ENCODE measurements around the gene ABHD10.

Gene ABHD10

DNA sequence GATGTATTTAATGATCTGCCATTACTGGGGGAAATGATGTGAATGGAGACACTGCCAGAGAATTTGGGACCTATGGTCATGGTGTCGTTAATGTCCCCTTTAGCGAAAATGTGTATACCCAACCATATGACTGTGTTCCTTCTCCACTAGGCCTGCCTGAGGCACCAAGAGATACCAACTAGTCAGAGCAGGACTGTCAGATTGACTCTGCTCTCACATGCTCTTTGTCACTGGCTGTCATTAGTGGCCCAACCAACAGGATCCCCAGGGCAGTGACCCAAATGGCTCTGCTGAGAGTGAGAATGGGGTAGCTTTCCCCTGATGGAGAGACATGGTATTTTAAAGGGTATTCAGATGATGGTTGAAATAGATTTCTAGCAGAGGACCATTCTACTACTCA, 22.7 kb downstream of the ABHD10 start:
- DNase-seq (ENCODE audit: low read depth) = no peak

DNA sequence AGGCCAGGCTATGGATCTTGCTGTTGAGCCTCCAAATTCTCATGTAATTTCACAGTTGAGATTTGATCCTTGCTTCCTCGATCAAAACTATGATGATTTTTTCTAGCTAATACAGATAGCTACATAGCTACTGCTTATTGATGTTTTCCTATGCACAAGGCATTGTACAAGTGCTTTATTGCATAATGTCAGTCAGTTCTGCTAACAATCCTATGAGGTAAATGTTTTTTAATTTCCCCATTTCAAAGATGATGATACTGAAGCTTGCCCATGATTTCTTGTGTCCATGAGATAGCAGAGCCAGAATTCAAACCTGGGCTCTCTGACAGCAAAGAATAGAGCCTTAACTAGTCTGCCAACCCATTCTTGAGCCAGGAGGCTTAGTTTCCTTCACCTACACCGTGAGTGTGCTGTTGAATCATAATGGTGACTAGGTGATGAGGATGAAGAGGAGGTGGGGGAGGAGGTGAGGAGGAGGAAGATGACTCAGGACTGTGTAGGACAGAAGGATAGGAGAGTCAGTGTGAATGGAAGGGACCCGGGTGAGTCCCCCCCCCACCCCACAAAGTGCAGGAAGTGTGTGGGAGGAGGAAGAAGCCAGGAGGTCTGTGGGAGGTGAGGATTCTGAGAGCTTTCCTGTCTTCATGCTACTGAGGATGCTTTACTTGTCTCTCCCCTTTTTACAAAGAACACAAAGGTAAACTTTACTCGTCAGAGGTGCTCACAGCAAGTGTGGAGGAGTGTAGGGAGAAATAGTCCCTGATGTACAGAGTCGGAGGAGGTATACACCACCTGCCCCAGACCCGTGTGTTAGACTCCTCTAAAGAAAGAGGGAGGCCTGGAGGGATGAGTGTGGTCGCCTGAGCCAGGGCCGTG, 23.5 kb downstream of the ABHD10 start:
- no peak for DNase-seq (ENCODE audit: low read depth)

DNA sequence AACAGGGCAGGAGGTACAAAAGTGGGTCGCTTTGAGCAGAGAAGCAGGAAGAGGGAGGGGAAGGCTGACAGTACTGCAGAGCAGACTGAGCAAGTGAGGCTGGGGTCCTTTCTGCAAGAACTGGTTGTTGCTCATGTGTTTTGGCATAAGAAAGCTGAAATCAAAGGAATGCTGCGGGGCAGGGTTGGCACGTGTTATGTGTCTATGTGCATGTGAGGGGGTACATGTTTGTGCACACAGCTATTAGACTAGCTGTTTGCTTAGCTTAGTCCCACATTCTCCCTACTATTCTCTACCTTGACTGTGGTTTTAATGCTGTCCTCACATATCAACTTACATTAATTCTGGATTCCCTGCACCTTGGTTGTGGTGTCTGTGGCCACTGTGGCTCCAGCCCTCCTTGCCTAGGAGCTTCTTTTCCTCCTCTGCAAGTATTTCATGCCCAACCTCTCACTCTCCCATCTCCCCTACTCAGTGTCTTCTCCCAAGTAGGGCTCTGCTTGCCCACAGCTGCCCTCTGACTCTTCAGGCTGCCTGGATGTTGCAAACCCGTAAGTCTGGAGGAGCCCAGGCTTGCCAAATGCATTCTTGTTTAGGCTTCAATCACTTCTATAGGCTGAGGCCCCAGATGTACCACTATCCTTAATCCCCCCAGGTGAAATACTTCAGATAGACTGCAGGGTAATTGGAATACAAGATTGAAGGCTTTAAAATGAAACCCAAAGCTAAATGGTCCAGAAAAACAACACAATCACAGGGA, 24.7 kb downstream of the ABHD10 start:
- DNase-seq (ENCODE audit: low read depth) = no peak

DNA sequence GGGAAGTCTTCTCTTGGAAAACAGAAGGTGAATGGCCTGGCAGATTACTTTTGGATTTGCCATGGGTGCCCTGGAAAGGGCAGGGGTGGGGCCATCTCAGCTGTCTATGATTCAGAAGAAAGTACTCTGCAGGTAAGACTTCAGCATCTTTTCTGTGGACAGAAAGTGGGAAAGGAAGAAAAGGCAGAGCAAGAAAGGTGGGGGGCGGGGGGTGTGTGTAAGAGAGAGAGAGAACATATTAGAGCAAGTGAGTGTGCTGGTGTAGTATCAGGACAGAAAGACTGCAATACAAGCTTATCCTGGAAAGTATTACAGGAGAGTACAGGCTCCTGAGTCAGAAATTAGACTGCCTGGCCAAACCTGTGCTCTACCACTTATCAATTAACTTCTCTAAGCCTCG, 25.4 kb downstream of the ABHD10 start:
- no peak for DNase-seq (ENCODE audit: low read depth)

DNA sequence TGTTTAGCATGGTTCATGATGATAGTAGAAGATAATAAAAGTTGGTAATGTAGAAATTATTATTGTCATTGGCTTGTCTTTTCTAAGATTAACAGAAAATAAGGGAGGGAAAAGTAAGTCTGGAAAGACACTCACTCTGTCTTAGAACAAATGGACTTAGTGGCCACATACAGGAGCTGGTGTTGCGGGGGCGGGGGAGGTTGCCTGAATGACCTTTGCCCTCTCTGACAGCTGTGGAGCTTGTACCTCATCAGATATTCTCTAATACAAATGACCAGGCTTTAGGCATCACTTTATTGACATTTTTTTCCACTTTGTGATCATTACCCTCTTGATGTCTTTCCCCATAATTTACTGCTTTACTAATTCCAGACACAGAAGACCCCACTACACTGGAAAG, 25.8 kb downstream of the ABHD10 start:
- no peak for DNase-seq (ENCODE audit: low read depth)

DNA sequence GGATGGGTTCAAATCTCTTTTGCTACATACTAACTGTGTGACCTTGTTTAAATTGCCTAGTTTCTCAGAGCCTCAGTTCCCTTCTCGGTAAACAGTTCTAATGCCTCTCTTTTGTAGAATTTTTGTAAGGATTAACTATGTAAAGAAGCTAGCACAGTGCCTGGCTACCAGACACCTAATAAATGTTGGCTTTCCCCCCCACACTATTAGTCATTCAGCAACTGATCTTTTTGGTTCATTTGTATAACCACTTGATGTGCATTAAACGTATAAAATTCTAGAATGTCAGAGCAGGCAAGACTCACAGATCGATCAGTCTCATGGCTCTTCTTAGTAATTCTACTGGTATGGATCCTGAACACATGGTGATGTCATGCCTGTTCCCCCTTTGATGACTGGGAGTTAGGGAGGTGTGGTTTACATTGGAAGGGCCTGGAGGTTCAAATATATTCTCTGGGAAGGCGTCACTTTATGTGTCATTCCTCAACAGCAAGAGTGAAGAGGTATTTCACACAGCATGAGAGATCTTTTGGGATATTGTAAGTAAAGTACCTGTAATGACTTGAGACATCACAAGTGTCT, 26.4 kb downstream of the ABHD10 start:
- DNase-seq (ENCODE audit: low read depth) = no peak

DNA sequence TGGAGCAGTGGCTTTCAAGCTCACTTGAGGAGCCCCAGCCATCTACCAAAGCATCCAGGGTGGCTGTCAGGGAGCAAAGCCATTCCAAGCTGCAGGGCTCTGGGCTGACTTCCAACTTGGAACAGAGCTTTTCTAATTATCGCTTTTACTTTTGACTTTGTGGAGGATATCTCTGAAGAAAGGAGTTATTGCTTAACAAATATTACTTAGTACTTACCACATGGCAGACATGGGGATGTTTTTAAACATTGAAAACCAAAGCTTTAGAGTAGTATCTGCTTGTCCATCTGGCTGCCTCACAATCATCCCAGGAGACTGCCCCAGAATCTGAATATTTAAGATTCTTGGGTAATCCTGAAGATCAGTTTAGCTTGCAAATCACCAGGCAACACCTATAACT, 28.8 kb downstream of the ABHD10 start:
- no peak for DNase-seq (ENCODE audit: low read depth)

DNA sequence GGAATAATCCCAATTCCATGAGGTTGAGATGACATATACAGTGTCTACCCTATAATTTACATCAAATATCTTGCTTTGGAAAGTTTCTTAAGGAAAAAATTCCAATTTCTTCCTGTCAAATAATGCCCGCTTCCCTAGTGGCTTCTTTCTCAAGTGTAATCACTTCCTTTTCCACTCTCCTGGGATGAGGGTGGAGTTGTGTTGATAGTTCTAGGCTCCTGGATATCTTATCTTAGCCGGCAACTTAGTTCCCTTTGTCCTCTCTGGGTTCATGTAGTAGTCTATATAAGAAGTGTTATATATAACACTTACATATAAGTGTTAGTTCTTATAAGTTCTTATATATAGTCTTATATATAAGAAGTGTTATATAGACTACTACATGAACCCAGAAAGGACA, 30.8 kb downstream of the ABHD10 start:
- no peak for DNase-seq (ENCODE audit: low read depth)

DNA sequence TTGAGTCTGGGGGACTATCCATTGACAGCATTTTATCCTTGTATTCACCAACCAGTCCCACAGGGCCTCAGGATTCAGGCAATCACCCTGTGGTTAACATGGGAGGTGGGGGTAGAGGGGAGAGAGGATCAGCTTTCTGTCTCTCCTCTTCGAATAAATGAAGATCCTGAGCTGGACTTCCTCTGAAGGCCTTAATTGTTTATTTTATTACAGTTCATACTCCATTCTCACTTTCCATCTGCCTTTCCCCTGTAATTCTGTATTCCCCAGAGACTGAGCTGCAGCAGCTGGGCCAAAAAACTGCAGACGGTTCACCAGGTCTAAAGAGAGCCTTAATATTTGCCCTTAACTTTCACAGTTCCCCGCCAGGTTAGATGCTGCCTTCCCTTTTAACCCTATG, 31.8 kb downstream of the ABHD10 start:
- DNase-seq (ENCODE audit: low read depth) = no peak

DNA sequence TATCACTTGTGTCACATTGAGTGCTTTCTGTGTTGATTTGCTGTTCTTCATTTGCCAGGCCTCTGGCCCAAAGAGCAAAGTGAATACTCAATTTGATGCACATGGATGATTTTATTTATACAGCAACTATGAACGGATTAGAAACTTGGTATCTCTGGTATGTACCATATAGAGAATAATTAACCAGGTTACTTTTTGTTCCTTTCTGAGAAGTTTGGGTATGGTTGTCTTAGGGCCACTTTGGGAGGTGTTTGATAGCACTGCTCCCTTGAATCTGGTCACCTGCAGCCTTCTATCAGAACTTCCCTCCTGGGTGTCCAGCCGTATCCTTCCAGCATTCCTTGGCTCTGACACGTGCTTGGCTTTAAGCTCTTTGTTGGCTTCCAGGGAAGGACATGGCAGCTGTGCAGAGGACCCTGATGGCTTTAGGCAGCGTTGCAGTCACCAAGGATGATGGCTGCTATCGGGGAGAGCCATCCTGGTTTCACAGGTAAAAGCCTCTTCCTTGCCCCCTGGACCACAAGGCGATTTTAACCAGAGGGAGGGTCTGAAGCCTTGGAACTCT, 32.6 kb downstream of the ABHD10 start:
- no peak for DNase-seq (ENCODE audit: low read depth)

DNA sequence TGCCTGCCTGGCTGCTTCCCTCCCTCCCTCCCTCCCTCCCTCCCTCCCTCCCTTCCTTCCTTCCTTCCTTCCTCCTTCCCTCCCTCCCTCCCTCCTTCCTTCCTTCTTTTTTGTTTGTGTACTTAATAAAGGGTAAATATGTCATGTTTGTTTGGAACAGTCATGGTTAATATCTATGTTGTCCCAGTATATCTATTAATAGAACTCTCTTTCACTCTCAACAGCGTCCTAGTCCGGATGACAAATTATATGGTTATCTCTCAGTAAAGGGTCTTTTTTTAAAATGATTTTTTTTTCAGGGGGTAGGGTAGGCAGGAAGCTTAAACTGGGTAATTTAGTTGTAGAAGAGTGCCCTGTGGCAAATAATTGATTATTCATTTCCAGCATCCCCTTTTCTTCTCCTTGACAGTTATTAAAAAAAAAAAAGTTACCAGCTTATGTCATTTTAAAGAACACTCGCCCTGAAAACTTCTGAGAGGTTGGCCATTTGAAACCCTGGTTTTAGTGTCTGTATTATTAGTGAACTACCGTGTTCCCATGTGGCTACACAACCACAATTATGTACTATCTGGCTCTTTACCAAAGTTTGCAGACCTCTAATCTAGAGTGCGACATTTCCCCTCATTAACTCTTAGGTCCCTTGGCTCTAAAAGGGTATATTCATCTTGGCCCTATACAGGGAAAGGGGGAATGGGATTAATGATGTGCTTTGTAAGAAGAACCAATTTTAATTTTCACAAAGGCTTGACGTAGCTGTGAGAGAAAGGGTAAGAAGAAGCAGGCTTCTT, 33.6 kb downstream of the ABHD10 start:
- DNase-seq (ENCODE audit: low read depth) = no peak

DNA sequence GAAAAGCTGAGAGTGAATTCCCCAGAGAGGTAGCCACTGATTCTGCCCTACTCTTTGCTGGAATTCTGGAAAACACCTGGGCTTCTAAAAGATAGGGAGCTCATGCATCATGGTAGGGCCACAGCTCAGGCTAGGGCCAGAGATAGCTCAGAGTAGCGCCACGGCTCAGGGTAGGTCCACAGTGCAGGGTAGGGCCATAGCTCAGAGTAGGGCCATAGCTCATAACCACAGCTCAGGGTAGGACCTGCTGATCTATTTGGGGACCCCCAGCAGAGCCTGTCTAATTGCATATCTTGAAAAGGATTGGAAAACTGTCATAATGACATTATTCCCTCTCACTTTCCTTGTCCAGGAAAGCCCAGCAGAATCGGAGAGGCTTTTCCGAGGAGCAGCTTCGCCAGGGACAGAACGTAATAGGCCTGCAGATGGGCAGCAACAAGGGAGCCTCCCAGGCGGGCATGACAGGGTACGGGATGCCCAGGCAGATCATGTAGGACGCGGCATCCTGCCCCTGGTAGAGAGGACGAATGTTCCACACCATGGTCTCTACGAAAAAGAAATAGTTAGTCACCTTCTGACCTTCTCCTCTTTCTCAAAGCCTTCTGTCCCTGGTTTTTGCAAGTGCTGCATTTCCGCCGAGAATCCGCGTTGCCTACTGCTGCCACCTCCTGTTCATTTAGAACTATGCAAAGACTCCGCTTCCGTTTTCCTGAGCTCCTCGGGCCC, 34.4 kb downstream of the ABHD10 start:
- DNase-seq (ENCODE audit: low read depth) = peak; percentile 33

DNA sequence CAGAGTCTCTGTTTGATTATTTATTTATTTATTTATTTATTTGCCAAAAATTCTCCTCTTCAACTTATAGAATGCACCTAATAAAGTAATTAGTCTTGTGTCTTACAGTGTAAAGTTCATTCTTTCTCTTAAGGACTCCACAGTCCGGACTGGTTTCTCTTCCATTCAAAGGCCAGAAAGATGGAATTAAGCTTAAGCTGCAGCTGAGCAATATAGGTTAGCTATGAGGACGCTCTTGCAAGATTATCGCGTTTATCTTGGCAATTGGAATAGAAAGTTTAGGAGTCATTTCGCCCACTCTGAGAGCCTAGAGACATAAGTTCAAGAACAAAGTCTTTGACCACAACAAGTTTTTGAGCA, 34.9 kb downstream of the ABHD10 start:
- DNase-seq (ENCODE audit: low read depth) = no peak

DNA sequence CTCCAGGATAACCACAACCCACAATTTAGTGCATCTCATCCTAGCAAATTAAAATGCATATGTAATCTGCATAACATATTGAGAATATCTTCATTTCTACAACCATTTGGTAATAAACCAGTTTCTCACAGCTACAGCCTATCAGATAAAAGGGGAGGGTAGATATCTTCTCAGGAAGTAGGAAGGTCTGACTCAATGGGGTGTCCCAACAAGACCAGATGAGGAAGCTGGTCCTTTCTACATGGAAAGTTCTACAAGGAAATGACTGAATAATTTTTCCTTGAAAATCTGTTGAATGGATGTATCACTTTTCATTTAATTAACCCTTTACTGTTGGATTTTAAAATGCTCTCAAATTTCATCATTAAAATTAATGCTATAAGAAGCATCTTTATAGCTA, 38.3 kb downstream of the ABHD10 start:
- no peak for DNase-seq (ENCODE audit: low read depth)

DNA sequence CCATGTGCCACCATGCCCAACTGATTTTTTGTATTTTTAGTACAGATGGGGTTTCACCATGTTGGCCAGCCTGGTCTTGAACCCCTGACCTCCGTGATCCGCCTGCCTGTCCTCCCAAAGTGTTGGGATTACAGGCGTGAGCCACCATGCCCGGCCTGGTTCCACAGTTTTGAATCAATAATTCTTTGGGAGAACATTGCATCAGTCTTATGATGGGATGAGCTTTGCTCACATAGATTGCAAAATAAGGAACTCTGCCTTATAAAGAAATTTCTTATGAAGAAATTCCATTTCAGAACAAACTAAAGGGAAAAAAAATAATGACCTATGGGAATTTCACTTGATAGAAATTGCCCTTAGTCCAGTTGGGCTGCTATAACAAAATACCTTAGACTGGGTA, 39.9 kb downstream of the ABHD10 start:
- no peak for DNase-seq (ENCODE audit: low read depth)

DNA sequence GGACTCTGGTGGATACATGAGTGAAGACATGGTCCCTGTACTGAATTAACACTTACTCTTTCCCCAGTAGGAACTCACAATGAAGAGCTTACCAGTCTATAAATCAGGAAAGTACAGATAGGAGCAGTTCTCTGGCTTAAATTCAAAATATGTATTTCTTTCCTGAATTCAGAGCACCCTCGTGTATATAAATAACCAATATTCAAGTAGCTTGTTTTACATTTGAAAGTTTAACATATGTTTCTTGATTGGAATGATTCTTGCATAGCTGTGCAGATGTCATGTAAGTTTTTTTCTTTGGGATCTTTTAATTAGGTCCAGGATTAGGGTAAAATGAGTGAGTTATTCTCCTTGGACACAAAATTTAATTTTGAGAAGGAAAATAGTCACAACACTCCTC, 40.9 kb downstream of the ABHD10 start:
- DNase-seq (ENCODE audit: low read depth) = no peak

DNA sequence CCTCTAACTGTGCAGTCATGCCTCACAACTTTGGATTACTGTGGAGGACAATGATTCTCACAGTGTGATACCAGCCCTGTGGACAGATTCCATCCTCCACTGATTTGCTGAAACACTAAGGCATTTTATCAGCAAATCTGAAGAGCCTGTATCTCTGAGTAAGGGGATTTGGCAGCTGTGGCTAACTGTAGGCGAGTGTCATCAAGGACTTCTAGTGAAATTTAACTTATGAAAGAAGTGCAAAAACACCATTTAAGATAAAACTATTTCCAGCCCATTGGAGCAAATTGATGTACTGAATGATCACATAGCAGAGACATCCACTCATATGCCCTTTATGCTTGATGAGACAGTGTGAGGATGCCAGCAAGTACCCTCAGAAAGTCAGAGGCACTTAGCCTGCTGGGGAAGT, 41.9 kb downstream of the ABHD10 start:
- DNase-seq (ENCODE audit: low read depth) = no peak

DNA sequence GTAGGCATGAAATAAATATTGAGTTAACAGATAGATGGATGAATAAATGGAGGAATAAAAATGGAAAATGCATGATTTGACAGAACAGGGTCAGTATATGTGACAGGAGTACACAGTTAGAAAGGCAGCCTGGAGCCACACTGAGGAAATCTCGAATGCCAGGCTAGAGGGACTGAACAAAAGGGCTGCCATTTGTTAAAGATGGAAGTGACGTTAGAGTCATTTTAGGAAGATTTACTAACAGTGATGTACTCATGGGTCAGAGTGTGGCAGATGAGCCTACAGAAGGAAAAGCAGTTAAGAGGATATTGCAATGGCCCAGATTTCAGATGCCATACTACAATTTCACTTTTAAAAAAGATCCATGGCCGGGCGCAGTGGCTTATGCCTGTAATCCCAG, 48.3 kb downstream of the ABHD10 start:
- DNase-seq (ENCODE audit: low read depth) = no peak

DNA sequence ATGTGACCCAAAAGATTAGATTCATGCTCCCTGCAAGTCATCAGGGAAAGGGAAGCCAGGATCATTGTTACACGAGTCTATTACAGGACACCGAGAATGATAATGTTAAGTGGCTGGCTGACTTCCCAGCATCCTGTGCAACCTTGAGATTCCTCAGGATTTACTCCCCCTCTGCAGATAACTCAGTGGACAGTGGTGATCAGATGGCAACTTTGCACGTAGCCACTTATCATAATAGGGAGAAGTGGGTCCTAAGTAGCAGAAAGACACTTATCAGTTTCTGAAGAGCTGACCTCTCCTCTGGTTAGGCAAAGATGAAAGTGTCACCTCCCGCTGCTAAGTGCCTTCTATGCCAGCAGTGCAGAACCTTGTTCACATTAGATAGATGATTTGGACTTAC, 49.0 kb downstream of the ABHD10 start:
- DNase-seq (ENCODE audit: low read depth) = no peak

DNA sequence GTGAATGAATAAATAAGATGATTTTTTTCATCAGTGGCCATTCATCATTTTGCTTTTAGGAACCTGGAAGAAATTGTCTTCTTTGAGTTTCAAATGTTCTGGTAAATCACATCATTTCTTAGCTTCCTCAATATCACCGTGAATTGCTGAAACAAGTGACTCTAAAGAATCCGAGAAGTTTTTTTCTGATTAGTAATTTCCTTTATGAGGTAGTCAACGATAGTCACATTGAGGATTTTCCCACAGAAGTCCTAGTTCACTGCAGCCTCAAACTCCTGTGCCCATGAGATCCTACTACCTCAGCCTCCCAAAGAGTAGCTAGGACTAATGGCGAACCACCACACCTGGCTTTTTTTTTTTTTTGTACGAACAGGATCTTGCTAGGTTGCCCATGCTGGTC, 52.1 kb downstream of the ABHD10 start:
- DNase-seq (ENCODE audit: low read depth) = no peak

DNA sequence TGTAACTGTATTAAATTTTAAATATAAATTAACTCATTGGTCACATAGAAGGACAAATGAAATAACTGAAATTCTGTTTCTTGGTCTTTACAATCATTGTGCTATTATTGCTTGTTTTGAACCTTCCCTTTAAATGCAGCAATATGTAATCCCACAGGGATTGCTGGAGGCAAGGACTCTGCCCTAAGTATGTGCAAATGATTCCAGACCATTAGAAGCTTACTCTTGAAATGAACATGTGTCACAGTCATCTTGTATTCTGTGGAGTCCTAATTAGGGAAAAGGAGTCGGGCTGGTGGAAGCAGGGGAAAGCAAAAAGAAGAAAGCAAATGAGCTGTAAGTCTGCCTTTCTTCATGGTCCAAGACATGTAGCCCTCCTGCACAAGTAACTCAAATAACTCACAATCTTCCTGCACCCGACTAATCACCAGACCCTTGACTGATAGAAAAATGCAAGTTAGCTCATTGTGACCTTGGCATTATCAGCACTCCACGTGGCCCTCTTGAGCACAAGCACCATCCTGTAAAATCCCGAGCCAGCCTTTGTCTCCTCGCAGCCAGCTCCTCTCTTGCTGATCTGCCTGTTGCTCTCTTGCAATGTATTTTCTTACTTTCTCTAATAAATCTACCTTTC, 53.4 kb downstream of the ABHD10 start:
- no peak for DNase-seq (ENCODE audit: low read depth)

Data from stimulated activated CD8-positive, alpha-beta memory T cell treated with anti-CD3 and anti-CD28 coated beads, Interleukin-12 subunit alpha, Interleukin-12 subunit beta, amount 100 ng/mL, for 1 hour (primary cell).